Inflammatory macrophage treated with lipopolysaccharide for 4 hours (primary cell): ENCODE results near the gene TP53BP2.

Source experiments
- DNase-seq: peaks from one replicate; pipeline ENCODE4 v3.0.0-alpha.2; 2020

The TP53BP2 gene

GRCh38 chr1:223785808-223786207, 59.9 kb downstream of the TP53BP2 start:
- DNase-seq, result no peak

GRCh38 chr1:223784541-223784940, 61.2 kb downstream of the TP53BP2 start:
- no peak for DNase-seq

- DNase-seq, result no peak
Observed at GRCh38 chr1:223783676-223784075, 62.1 kb downstream of the TP53BP2 start.

GRCh38 chr1:223780949-223781348, 64.8 kb downstream of the TP53BP2 start:
- DNase-seq, result no peak

- no peak for DNase-seq
Observed at GRCh38 chr1:223780318-223780717, 65.4 kb downstream of the TP53BP2 start.

- no peak for DNase-seq
Observed at GRCh38 chr1:223776826-223777454, 68.8 kb downstream of the TP53BP2 start.

GRCh38 chr1:223776075-223776814, 69.5 kb downstream of the TP53BP2 start:
- peak; percentile 47 for DNase-seq

GRCh38 chr1:223775711-223776074, 70.1 kb downstream of the TP53BP2 start:
- no peak for DNase-seq

GRCh38 chr1:223775054-223775453, 70.7 kb downstream of the TP53BP2 start:
- DNase-seq, result no peak

- DNase-seq, result no peak
Observed at GRCh38 chr1:223774134-223774814, 71.5 kb downstream of the TP53BP2 start.

GRCh38 chr1:223772771-223773160, 73.0 kb downstream of the TP53BP2 start:
- DNase-seq, result no peak

- no peak for DNase-seq
Observed at GRCh38 chr1:223771814-223772770, 73.7 kb downstream of the TP53BP2 start.

- no peak for DNase-seq
Observed at GRCh38 chr1:223771469-223771813, 74.3 kb downstream of the TP53BP2 start.

- no peak for DNase-seq
Observed at GRCh38 chr1:223770621-223771315, 75.0 kb downstream of the TP53BP2 start.

GRCh38 chr1:223765719-223766340, 79.9 kb downstream of the TP53BP2 start:
- no peak for DNase-seq

- no peak for DNase-seq
Observed at GRCh38 chr1:223765036-223765718, 80.6 kb downstream of the TP53BP2 start.

GRCh38 chr1:223763881-223764280, 81.9 kb downstream of the TP53BP2 start:
- no peak for DNase-seq

- DNase-seq, result no peak
Observed at GRCh38 chr1:223763251-223763650, 82.5 kb downstream of the TP53BP2 start.

GRCh38 chr1:223761411-223761810, 84.3 kb downstream of the TP53BP2 start:
- DNase-seq, result no peak

GRCh38 chr1:223760833-223761232, 84.9 kb downstream of the TP53BP2 start:
- DNase-seq, result no peak

GRCh38 chr1:223759273-223759672, 86.5 kb downstream of the TP53BP2 start:
- no peak for DNase-seq
